Neural progenitor cell (in vitro differentiated cells): Measurements from ENCODE around the gene WDR53. TPM values are rescaled to one million over a fixed set of nuclear protein-coding genes. Genes with fewer than 3 reads are reported as not detected.

Experiments used
- DNase-seq: peaks from one replicate; pipeline ENCODE4 v3.0.0-alpha.2; 2016; ENCODE audit warnings: low spot score
- H2AFZ ChIP-seq: fragments of 200-600 bp; sonication (generic); replicated peaks from 2 replicates; pipeline ENCODE4 v1.6.1; 2016; ENCODE audit warnings: antibody characterized with exemption
- H3F3A ChIP-seq: fragments of 200-600 bp; sonication (generic); 2 replicates; pipeline ENCODE4 v1.6.1; 2016; ENCODE audit warnings: antibody characterized with exemption, low read depth
- H3K27ac ChIP-seq: fragments of 200-600 bp; sonication (generic); 2 replicates; pipeline ENCODE4 v1.5.1; 2016; ENCODE audit warnings: mild to moderate bottlenecking
- H3K27me3 ChIP-seq: fragments of 200-600 bp; sonication (generic); 2 replicates; pipeline ENCODE4 v1.6.1; 2016; ENCODE audit warnings: mild to moderate bottlenecking, moderate library complexity
- H3K36me3 ChIP-seq: fragments of 200-600 bp; sonication (generic); 2 replicates; pipeline ENCODE4 v1.5.1; 2016
- H3K4me1 ChIP-seq: fragments of 200-600 bp; sonication (generic); 2 replicates; pipeline ENCODE4 v1.6.1; 2016; ENCODE audit warnings: mixed run types
- H3K4me2 ChIP-seq: fragments of 200-600 bp; sonication (generic); 2 replicates; pipeline ENCODE4 v1.6.1; 2016
- H3K4me3 ChIP-seq: fragments of 200-600 bp; sonication (generic); 2 replicates; pipeline ENCODE4 v1.5.1; 2016
- H3K79me2 ChIP-seq: fragments of 200-600 bp; sonication (generic); 2 replicates; pipeline ENCODE4 v1.6.1; 2016; ENCODE audit warnings: low read depth
- H3K9ac ChIP-seq: fragments of 200-600 bp; sonication (generic); 2 replicates; pipeline ENCODE4 v1.6.1; 2016
- H3K9me3 ChIP-seq: fragments of 200-600 bp; sonication (generic); 2 replicates; pipeline ENCODE4 v1.5.1; 2016; ENCODE audit warnings: low read depth
- H4K20me1 ChIP-seq: fragments of 200-600 bp; sonication (generic); 2 replicates; pipeline ENCODE4 v1.6.1; 2016; ENCODE audit warnings: low read depth
- H3K27ac Mint-ChIP-seq: 3 replicates; pipeline ENCODE4 v1.8.0; 2021; ENCODE audit warnings: mixed read lengths
- H3K27me3 Mint-ChIP-seq: 2 replicates; pipeline ENCODE4 v1.8.0; 2022; ENCODE audit warnings: low read depth, mild to moderate bottlenecking, inconsistent platforms, moderate library complexity, mixed read lengths; ENCODE audit not compliant: insufficient read depth
- H3K36me3 Mint-ChIP-seq: 3 replicates; pipeline ENCODE4 v1.8.0; 2021; ENCODE audit warnings: mixed read lengths
- H3K4me1 Mint-ChIP-seq: 3 replicates; pipeline ENCODE4 v1.8.0; 2021; ENCODE audit warnings: mixed read lengths
- H3K4me3 Mint-ChIP-seq: 3 replicates; pipeline ENCODE4 v1.8.0; 2021; ENCODE audit warnings: mild to moderate bottlenecking, moderate library complexity, mixed read lengths
- H3K9me3 Mint-ChIP-seq: 3 replicates; pipeline ENCODE4 v1.8.0; 2020; ENCODE audit warnings: mixed read lengths
- CTCF ChIP-seq: fragments of 200-600 bp; sonication (generic); IDR thresholded peaks from 2 replicates; pipeline ENCODE4 v1.5.1; 2017; ENCODE audit warnings: antibody characterized with exemption, mild to moderate bottlenecking
- EZH2 ChIP-seq: fragments of 200-600 bp; sonication (generic); IDR thresholded peaks from 2 replicates; pipeline ENCODE4 v1.6.1; 2017; ENCODE audit warnings: antibody characterized with exemption, mild to moderate bottlenecking, moderate library complexity
- EZH2phosphoT487 ChIP-seq: fragments of 200-600 bp; sonication (generic); IDR thresholded peaks from 2 replicates; pipeline ENCODE4 v1.6.1; 2017; ENCODE audit warnings: antibody characterized with exemption
- total RNA-seq: library from RNA; depleted of rRNA; stranded (reverse); fragments of >200 nt; gene quantifications from 2 replicates; pipeline ENCODE4 v1.2.3, GENCODE V29; 2015; ENCODE audit warnings: low replicate concordance

WDR53 gene
- total RNA-seq, 1 donor from 2014 or later, result 9.7 TPM

DNA sequence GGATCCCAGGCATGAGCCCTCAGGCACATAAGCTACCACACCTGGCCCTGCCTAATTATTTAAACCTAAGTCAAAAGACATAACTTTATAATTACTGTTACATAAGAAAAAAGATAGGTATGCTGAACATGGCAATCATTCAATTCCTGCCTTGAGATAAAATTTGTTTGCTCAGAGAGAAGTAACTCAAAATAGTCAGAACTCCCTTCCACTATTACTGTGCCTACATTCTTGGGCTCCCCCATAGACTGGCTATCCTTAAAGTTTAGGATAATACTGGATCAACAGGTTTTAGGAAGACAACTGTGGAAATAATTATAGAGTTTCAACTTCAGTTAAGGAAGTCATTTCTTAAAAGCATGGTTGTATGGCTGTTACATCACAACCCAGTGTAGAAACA lies 9.9 kb downstream of the WDR53 start:
- Histone ChIP-seq H3K27me3 (no peaks in the 10 kb centered on the region), H4K20me1 (no peaks in the 10 kb centered on the region), H3K4me3 (no peak overlapping the region), H3K4me2 (no peak overlapping the region), H3K9ac (no peak overlapping the region), H3K27ac (no peak overlapping the region), H3K36me3 (no peaks in the 10 kb centered on the region), H3K79me2 (no peaks in the 10 kb centered on the region), H2AFZ (no peak overlapping the region), H3F3A (no peaks in the 10 kb centered on the region), H3K9me3 (no peaks in the 10 kb centered on the region), H3K4me1 (no peaks in the 10 kb centered on the region)
- Mint-ChIP-seq H3K36me3 (peaks cover 5% of the 10 kb centered on the region), H3K4me1 (no peaks in the 10 kb centered on the region), H3K27ac (no peak overlapping the region), H3K27me3 (no peaks in the 10 kb centered on the region), H3K4me3 (no peak overlapping the region), H3K9me3 (no peaks in the 10 kb centered on the region)
- DNase-seq, result no peak
- TF ChIP-seq CTCF (no peak), EZH2 (no peak), EZH2phosphoT487 (no peak)

GRCh38 chr3:196557236-196557635 lies 11.1 kb downstream of the WDR53 start:
- no peak overlapping the region for H2AFZ ChIP-seq
- H3F3A ChIP-seq, result no peaks in the 10 kb centered on the region
- H3K4me3 Mint-ChIP-seq, result no peak overlapping the region
- H3K4me2 ChIP-seq, result no peak overlapping the region
- H3K27me3 Mint-ChIP-seq, result no peaks in the 10 kb centered on the region
- no peak for DNase-seq
- no peaks in the 10 kb centered on the region for H3K4me1 ChIP-seq
- H3K36me3 Mint-ChIP-seq, result peaks cover 5% of the 10 kb centered on the region
- no peak overlapping the region for H3K27ac ChIP-seq
- H3K79me2 ChIP-seq, result no peaks in the 10 kb centered on the region
- no peaks in the 10 kb centered on the region for H3K9me3 Mint-ChIP-seq
- no peaks in the 10 kb centered on the region for H4K20me1 ChIP-seq
- H3K27me3 ChIP-seq, result no peaks in the 10 kb centered on the region
- H3K27ac Mint-ChIP-seq, result no peak overlapping the region
- H3K4me1 Mint-ChIP-seq, result no peaks in the 10 kb centered on the region
- no peaks in the 10 kb centered on the region for H3K36me3 ChIP-seq
- TF ChIP-seq EZH2phosphoT487, result no peak
- H3K4me3 ChIP-seq, result no peak overlapping the region
- no peak overlapping the region for H3K9ac ChIP-seq
- no peaks in the 10 kb centered on the region for H3K9me3 ChIP-seq

DNA sequence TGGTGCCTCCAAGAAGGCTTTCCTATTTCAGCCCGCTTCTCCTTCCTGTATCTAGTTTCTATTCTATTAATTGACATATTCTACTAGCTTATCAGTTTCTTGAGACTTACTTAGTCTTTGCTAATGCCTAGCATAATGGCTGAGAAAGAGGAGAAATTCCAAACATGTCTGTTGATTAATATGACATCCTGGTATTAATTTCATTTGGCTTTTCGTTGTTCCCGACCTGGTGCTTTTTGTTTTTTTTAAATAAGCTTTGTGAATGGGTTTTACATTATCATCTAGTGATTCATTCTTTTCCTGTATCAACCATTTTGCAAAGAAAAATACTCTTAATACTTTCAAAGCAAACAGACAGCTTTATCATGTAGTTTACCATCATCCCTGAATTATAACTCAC lies 13.1 kb downstream of the WDR53 start:
- Histone ChIP-seq H3K27ac (no peak overlapping the region), H3K9ac (peak overlapping the region; percentile 1), H4K20me1 (no peaks in the 10 kb centered on the region), H3K4me1 (no peaks in the 10 kb centered on the region), H3K9me3 (no peaks in the 10 kb centered on the region), H3K27me3 (no peaks in the 10 kb centered on the region), H3K4me3 (no peak overlapping the region), H3F3A (no peaks in the 10 kb centered on the region), H3K79me2 (no peaks in the 10 kb centered on the region), H3K36me3 (no peaks in the 10 kb centered on the region), H2AFZ (no peak overlapping the region), H3K4me2 (no peak overlapping the region)
- no peak for DNase-seq
- H3K27me3 Mint-ChIP-seq, result no peaks in the 10 kb centered on the region
- peaks cover 3% of the 10 kb centered on the region for H3K36me3 Mint-ChIP-seq
- no peak overlapping the region for H3K27ac Mint-ChIP-seq
- no peaks in the 10 kb centered on the region for H3K4me1 Mint-ChIP-seq
- no peak overlapping the region for H3K4me3 Mint-ChIP-seq
- H3K9me3 Mint-ChIP-seq, result peaks cover 4% of the 10 kb centered on the region
- TF ChIP-seq CTCF, result no peak
- no peak for TF ChIP-seq EZH2
- no peak for TF ChIP-seq EZH2phosphoT487

- Histone ChIP-seq H3K79me2 (no peaks in the 10 kb centered on the region), H3F3A (no peaks in the 10 kb centered on the region), H2AFZ (no peak overlapping the region), H3K9me3 (no peaks in the 10 kb centered on the region), H3K36me3 (no peaks in the 10 kb centered on the region), H3K9ac (no peak overlapping the region), H3K4me1 (no peaks in the 10 kb centered on the region), H3K27me3 (no peaks in the 10 kb centered on the region), H4K20me1 (no peaks in the 10 kb centered on the region), H3K4me3 (no peak overlapping the region), H3K4me2 (no peak overlapping the region), H3K27ac (no peak overlapping the region)
- TF ChIP-seq EZH2 (no peak), EZH2phosphoT487 (no peak), CTCF (no peak)
- DNase-seq, result no peak
- Mint-ChIP-seq H3K27ac (no peak overlapping the region), H3K36me3 (peaks cover 7% of the 10 kb centered on the region), H3K9me3 (peaks cover 13% of the 10 kb centered on the region), H3K4me1 (no peaks in the 10 kb centered on the region), H3K4me3 (no peak overlapping the region), H3K27me3 (no peaks in the 10 kb centered on the region)
Measured at GRCh38 chr3:196554205-196554604, 14.1 kb downstream of the WDR53 start.
